Ammon's horn (tissue), 1 donor: Measurements from ENCODE around the gene SLC2A8.

Experiments used
- DNase-seq: peaks from one replicate; pipeline ENCODE4 v3.0.0-alpha.2; 2016; ENCODE audit warnings: low spot score

SLC2A8 gene

GRCh38 chr9:127396808-127397645 lies at the start of gene SLC2A8:
Gene SLC2A8 (plus strand): TSS chr9:127397169. CDS start chr9:127397231, 62 bp downstream.
- peak; percentile 100 for DNase-seq

GRCh38 chr9:127347831-127348776 lies 48.9 kb upstream of the SLC2A8 start:
- peak; percentile 76 for DNase-seq

GRCh38 chr9:127349483-127350113 lies 47.4 kb upstream of the SLC2A8 start:
- no peak for DNase-seq

- DNase-seq = no peak
Observed at GRCh38 chr9:127351182-127352166, 45.5 kb upstream of the SLC2A8 start.

- DNase-seq = no peak
Observed at GRCh38 chr9:127353882-127354281, 43.1 kb upstream of the SLC2A8 start.

GRCh38 chr9:127356906-127357305 lies 40.1 kb upstream of the SLC2A8 start:
- no peak for DNase-seq

GRCh38 chr9:127358023-127358535 lies 38.9 kb upstream of the SLC2A8 start:
- DNase-seq = no peak

GRCh38 chr9:127358770-127359169 lies 38.2 kb upstream of the SLC2A8 start:
- DNase-seq = no peak

- DNase-seq = no peak
Observed at GRCh38 chr9:127360250-127360649, 36.7 kb upstream of the SLC2A8 start.

- no peak for DNase-seq
Observed at GRCh38 chr9:127360829-127361228, 36.1 kb upstream of the SLC2A8 start.

- no peak for DNase-seq
Observed at GRCh38 chr9:127361561-127361960, 35.4 kb upstream of the SLC2A8 start.

- DNase-seq = no peak
Observed at GRCh38 chr9:127362829-127363228, 34.1 kb upstream of the SLC2A8 start.

GRCh38 chr9:127365461-127365860 lies 31.5 kb upstream of the SLC2A8 start:
- DNase-seq = no peak

- peak; percentile 33 for DNase-seq
Observed at GRCh38 chr9:127366594-127366993, 30.4 kb upstream of the SLC2A8 start.

- no peak for DNase-seq
Observed at GRCh38 chr9:127368852-127369402, 28.0 kb upstream of the SLC2A8 start.

- no peak for DNase-seq
Observed at GRCh38 chr9:127369428-127369827, 27.5 kb upstream of the SLC2A8 start.

- no peak for DNase-seq
Observed at GRCh38 chr9:127370147-127370579, 26.8 kb upstream of the SLC2A8 start.

- DNase-seq = no peak
Observed at GRCh38 chr9:127370672-127371648, 26.0 kb upstream of the SLC2A8 start.

- DNase-seq = no peak
Observed at GRCh38 chr9:127380479-127380878, 16.5 kb upstream of the SLC2A8 start.
